Gastroesophageal sphincter (tissue), 3 donors: ENCODE measurements around the gene TPRG1L.

Experiments
- CTCF ChIP-seq, 4 experiments: fragments of 200-600 bp in 2 of 4; fragments of 450-650 bp in 2 of 4; sonication (generic) in 1 of 4; IDR thresholded peaks; one replicate each; pipeline ENCODE4 v1.5.1; 2017 to 2019; ENCODE audit warnings: antibody characterized with exemption in 4 of 4, mild to moderate bottlenecking in 2 of 4, moderate library complexity in 2 of 4
- EP300 ChIP-seq: sonication (generic); formaldehyde crosslinking; IDR thresholded peaks from one replicate; pipeline ENCODE4 v1.6.1; 2017; ENCODE audit warnings: antibody characterized with exemption, mild to moderate bottlenecking
- POLR2A ChIP-seq, 2 donors: fragments of 450-650 bp; IDR thresholded peaks; one replicate each; pipeline ENCODE4 v1.6.1; 2017; ENCODE audit warnings: antibody characterized with exemption in 2 of 2, mild to moderate bottlenecking in 2 of 2, moderate library complexity in 1 of 2

- TF ChIP-seq POLR2A (IDR thresholded peaks at IDR 0.05): no peak
- TF ChIP-seq CTCF (IDR thresholded peaks at IDR 0.05): no peak
- TF ChIP-seq EP300: no peak
Measured at GRCh38 chr1:3577711-3578432, 46.9 kb upstream of the TPRG1L start.
